ENCODE measurements around the gene ACOX1. TPM values are rescaled to one million over a fixed set of nuclear protein-coding genes. Genes with fewer than 3 reads are reported as not detected.

ACOX1 gene
- total and polyA plus RNA-seq, 2 of the 13 experiments (the other 11 are each of a cell fraction or from before 2014, with no cell fraction given), result 86.4 to 120 TPM

DNA sequence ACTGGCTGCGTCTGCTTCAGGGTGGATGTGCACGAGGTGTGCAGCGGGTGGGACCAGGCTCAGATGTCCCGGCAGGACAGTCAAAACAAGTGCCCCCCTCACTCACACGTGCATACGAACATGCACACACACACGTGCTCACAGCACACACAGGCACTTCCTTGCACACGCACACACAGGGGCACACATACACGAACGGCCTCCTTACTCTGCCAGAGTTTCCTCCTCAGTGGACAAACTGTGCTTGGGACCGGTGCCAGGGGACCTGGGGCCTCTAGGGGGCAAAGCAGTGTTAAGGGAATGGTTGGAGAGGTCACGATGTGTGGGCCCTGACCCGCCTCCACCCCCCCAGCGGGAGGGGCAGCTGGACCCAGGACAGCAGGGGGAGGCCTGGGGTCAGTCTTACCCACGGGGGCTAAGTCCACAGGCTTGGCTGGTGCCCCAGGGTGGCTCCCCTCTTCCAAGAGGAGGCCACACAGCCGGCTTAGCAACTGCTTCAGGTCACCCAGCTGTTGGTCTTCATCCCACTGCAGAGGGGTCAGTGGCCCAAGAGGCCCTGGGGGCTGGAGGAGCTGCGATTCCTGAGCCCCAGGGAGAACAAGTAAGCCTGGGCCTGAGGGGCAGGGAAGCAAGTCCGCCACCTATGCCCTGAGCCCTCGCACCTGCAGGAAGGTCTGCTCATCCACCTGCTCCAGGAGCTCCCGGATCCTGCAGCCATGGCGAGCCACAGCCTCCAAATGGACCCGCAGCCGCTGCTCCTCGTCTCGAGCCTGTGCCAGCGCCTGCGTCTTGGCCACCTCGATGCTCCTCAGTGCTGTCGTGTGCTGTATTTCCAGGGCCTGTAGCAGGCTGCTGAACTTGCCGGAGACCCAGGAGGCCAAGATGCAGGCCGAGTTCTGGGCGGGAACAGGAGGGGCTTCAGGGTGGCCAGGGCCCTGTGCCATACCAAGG, 87.1 kb downstream of the ACOX1 start (continued):
- TF ChIP-seq ATF1 (CRISPR knock-in tag; IDR thresholded peaks at IDR 0.05) (no peak), PHB2 (IDR thresholded peaks at IDR 0.05; ENCODE audit: partially characterized antibody) (no peak), CEBPG (CRISPR knock-in tag; IDR thresholded peaks at IDR 0.05) (no peak), CCAR2 (optimal IDR thresholded peaks at IDR 0.05; ENCODE audit: low read depth, low read length) (no peak), FOSL2 (CRISPR knock-in tag; IDR thresholded peaks at IDR 0.05) (peak; percentile 12), ZNF816 (CRISPR knock-in tag; IDR thresholded peaks at IDR 0.05; ENCODE audit: borderline replicate concordance) (peak; percentile 77; the same call in 1 of the 2 replicates), ZNF343 (CRISPR knock-in tag; IDR thresholded peaks at IDR 0.05) (peak; percentile 79; the same call in 1 of the 2 replicates), KAT7 (CRISPR knock-in tag; IDR thresholded peaks at IDR 0.05; ENCODE audit: borderline replicate concordance) (peak; percentile 65; the same call in 1 of the 2 replicates), ZNF350 (CRISPR knock-in tag; IDR thresholded peaks at IDR 0.05; ENCODE audit: borderline replicate concordance, low read depth) (no peak), ADNP (CRISPR knock-in tag; IDR thresholded peaks at IDR 0.05) (no peak), WIZ (CRISPR knock-in tag; IDR thresholded peaks at IDR 0.05) (no peak; the same call in 1 of the 2 replicates)
- TF ChIP-seq, protein P1, sequence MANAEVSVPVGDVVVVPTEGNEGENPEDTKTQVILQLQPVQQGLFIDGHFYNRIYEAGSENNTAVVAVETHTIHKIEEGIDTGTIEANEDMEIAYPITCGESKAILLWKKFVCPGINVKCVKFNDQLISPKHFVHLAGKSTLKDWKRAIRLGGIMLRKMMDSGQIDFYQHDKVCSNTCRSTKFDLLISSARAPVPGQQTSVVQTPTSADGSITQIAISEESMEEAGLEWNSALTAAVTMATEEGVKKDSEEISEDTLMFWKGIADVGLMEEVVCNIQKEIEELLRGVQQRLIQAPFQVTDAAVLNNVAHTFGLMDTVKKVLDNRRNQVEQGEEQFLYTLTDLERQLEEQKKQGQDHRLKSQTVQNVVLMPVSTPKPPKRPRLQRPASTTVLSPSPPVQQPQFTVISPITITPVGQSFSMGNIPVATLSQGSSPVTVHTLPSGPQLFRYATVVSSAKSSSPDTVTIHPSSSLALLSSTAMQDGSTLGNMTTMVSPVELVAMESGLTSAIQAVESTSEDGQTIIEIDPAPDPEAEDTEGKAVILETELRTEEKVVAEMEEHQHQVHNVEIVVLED (CRISPR knock-in tag; IDR thresholded peaks at IDR 0.05; ENCODE audit: borderline replicate concordance), result peak; percentile 37; the same call in 1 of the 2 replicates
- TF ChIP-seq, protein P2, sequence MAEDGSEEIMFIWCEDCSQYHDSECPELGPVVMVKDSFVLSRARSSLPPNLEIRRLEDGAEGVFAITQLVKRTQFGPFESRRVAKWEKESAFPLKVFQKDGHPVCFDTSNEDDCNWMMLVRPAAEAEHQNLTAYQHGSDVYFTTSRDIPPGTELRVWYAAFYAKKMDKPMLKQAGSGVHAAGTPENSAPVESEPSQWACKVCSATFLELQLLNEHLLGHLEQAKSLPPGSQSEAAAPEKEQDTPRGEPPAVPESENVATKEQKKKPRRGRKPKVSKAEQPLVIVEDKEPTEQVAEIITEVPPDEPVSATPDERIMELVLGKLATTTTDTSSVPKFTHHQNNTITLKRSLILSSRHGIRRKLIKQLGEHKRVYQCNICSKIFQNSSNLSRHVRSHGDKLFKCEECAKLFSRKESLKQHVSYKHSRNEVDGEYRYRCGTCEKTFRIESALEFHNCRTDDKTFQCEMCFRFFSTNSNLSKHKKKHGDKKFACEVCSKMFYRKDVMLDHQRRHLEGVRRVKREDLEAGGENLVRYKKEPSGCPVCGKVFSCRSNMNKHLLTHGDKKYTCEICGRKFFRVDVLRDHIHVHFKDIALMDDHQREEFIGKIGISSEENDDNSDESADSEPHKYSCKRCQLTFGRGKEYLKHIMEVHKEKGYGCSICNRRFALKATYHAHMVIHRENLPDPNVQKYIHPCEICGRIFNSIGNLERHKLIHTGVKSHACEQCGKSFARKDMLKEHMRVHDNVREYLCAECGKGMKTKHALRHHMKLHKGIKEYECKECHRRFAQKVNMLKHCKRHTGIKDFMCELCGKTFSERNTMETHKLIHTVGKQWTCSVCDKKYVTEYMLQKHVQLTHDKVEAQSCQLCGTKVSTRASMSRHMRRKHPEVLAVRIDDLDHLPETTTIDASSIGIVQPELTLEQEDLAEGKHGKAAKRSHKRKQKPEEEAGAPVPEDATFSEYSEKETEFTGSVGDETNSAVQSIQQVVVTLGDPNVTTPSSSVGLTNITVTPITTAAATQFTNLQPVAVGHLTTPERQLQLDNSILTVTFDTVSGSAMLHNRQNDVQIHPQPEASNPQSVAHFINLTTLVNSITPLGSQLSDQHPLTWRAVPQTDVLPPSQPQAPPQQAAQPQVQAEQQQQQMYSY (CRISPR knock-in tag; IDR thresholded peaks at IDR 0.05), result 0 out of 2 replicates have a peak, but pooled peaks have one; percentile 29
- TF ChIP-seq, protein P3, sequence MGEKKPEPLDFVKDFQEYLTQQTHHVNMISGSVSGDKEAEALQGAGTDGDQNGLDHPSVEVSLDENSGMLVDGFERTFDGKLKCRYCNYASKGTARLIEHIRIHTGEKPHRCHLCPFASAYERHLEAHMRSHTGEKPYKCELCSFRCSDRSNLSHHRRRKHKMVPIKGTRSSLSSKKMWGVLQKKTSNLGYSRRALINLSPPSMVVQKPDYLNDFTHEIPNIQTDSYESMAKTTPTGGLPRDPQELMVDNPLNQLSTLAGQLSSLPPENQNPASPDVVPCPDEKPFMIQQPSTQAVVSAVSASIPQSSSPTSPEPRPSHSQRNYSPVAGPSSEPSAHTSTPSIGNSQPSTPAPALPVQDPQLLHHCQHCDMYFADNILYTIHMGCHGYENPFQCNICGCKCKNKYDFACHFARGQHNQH (CRISPR knock-in tag; IDR thresholded peaks at IDR 0.05), result peak; percentile 54; the same call in 1 of the 2 replicates
- TF ChIP-seq, protein P4, sequence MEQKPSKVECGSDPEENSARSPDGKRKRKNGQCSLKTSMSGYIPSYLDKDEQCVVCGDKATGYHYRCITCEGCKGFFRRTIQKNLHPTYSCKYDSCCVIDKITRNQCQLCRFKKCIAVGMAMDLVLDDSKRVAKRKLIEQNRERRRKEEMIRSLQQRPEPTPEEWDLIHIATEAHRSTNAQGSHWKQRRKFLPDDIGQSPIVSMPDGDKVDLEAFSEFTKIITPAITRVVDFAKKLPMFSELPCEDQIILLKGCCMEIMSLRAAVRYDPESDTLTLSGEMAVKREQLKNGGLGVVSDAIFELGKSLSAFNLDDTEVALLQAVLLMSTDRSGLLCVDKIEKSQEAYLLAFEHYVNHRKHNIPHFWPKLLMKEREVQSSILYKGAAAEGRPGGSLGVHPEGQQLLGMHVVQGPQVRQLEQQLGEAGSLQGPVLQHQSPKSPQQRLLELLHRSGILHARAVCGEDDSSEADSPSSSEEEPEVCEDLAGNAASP (CRISPR knock-in tag; IDR thresholded peaks at IDR 0.05; ENCODE audit: borderline replicate concordance), result peak; percentile 67; the same call in 1 of the 2 replicates
- TF ChIP-seq, protein P5, sequence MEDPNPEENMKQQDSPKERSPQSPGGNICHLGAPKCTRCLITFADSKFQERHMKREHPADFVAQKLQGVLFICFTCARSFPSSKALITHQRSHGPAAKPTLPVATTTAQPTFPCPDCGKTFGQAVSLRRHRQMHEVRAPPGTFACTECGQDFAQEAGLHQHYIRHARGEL (CRISPR knock-in tag; IDR thresholded peaks at IDR 0.05), result no peak
- TF ChIP-seq, protein P6, sequence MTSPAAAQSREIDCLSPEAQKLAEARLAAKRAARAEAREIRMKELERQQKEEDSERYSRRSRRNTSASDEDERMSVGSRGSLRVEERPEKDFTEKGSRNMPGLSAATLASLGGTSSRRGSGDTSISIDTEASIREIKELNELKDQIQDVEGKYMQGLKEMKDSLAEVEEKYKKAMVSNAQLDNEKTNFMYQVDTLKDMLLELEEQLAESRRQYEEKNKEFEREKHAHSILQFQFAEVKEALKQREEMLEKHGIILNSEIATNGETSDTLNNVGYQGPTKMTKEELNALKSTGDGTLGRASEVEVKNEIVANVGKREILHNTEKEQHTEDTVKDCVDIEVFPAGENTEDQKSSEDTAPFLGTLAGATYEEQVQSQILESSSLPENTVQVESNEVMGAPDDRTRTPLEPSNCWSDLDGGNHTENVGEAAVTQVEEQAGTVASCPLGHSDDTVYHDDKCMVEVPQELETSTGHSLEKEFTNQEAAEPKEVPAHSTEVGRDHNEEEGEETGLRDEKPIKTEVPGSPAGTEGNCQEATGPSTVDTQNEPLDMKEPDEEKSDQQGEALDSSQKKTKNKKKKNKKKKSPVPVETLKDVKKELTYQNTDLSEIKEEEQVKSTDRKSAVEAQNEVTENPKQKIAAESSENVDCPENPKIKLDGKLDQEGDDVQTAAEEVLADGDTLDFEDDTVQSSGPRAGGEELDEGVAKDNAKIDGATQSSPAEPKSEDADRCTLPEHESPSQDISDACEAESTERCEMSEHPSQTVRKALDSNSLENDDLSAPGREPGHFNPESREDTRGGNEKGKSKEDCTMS (CRISPR knock-in tag; conservative IDR thresholded peaks at IDR 0.05), result no peak
